CD4-positive, alpha-beta memory T cell (primary cell): ENCODE measurements around the gene TRIP10. TPM values are rescaled to one million over a fixed set of nuclear protein-coding genes. Genes with fewer than 3 reads are reported as not detected.

ENCODE experiments used
- CTCF ChIA-PET: fragments of 350-600 bp; sonication (Branson Sonifier 250); formaldehyde crosslinking; loops from one replicate; lab custom pipeline; 2021; ENCODE audit warnings: inconsistent platforms; ENCODE audit not compliant: partially characterized antibody; lab: Charles Lee
- POLR2A ChIA-PET: fragments of 350-600 bp; sonication (Branson Sonifier 250); formaldehyde crosslinking; loops from one replicate; lab custom pipeline; 2021; ENCODE audit not compliant: partially characterized antibody; lab: Charles Lee
- DNase-seq, 5 donors: peaks; one replicate each; pipeline versions ENCODE4 v3.0.0 to v3.0.0-alpha.2; 2020 to 2022; ENCODE audit warnings: mixed read lengths in 1 of 5
- H3K27ac ChIP-seq: one replicate; pipeline ENCODE4 v1.7.0; 2013; ENCODE audit warnings: low read depth, low read length
- H3K27me3 ChIP-seq: 2 replicates; pipeline ENCODE4 v1.7.0; 2013; ENCODE audit warnings: mild to moderate bottlenecking, low read length, moderate library complexity; ENCODE audit not compliant: insufficient read depth
- H3K36me3 ChIP-seq: 2 replicates; pipeline ENCODE4 v1.7.0; 2013; ENCODE audit warnings: mild to moderate bottlenecking, low read length, moderate library complexity; ENCODE audit not compliant: insufficient read depth
- H3K4me1 ChIP-seq: 2 replicates; pipeline ENCODE4 v1.7.0; 2013; ENCODE audit warnings: mild to moderate bottlenecking, low read length, moderate library complexity; ENCODE audit not compliant: insufficient read depth
- H3K4me3 ChIP-seq, 2 donors: one replicate each; pipeline ENCODE4 v1.7.0; 2013; ENCODE audit warnings: low read length in 2 of 2, mild to moderate bottlenecking in 1 of 2
- H3K9me3 ChIP-seq, 2 donors: one replicate each; pipeline ENCODE4 v1.7.0; 2013; ENCODE audit warnings: low read length in 2 of 2, control low read depth in 1 of 2; ENCODE audit not compliant: control insufficient read depth in 1 of 2
- H3K27ac Mint-ChIP-seq, 7 donors: one replicate each; pipeline ENCODE4 v1.8.0; 2020 to 2021; ENCODE audit warnings: mixed read lengths in 7 of 7, mild to moderate bottlenecking in 6 of 7, inconsistent platforms in 3 of 7, moderate library complexity in 3 of 7
- H3K27me3 Mint-ChIP-seq, 2 donors: one replicate each; pipeline ENCODE4 v1.8.0; 2020 to 2021; ENCODE audit warnings: mixed read lengths in 2 of 2
- H3K36me3 Mint-ChIP-seq, 2 donors: one replicate each; pipeline ENCODE4 v1.8.0; 2020 to 2021; ENCODE audit warnings: mixed read lengths in 2 of 2, inconsistent platforms in 1 of 2, mild to moderate bottlenecking in 1 of 2
- H3K4me1 Mint-ChIP-seq, 4 donors: one replicate each; pipeline ENCODE4 v1.8.0; 2020 to 2021; ENCODE audit warnings: mixed read lengths in 4 of 4, mild to moderate bottlenecking in 1 of 4
- H3K4me3 Mint-ChIP-seq, 8 donors: one replicate each; pipeline ENCODE4 v1.8.0; 2020 to 2021; ENCODE audit warnings: mixed read lengths in 8 of 8, mild to moderate bottlenecking in 7 of 8, moderate library complexity in 6 of 8, inconsistent platforms in 3 of 8
- H3K9me3 Mint-ChIP-seq, 8 donors: one replicate each; pipeline ENCODE4 v1.8.0; 2020 to 2021; ENCODE audit warnings: mixed read lengths in 8 of 8, mild to moderate bottlenecking in 5 of 8, inconsistent platforms in 3 of 8, moderate library complexity in 1 of 8
- intact Hi-C: fragments of 100-400 bp; cut with micrococcal nuclease; formaldehyde crosslinking; loops from one replicate; pipeline ENCODE4 v1.15.1; 2023
- polyA plus RNA-seq, 2 donors: library from polyadenylated mRNA; unstranded; fragments of 300-500 nt; fragmentation: Illumina TruSeq; gene quantifications; one replicate each; pipeline ENCODE4 v1.2.3, GENCODE V29; 2021
- total RNA-seq, 2 experiments: library from RNA; stranded (reverse); gene quantifications; one replicate each; pipeline ENCODE4 v1.2.3, GENCODE V29; 2021

TRIP10 gene
- total and polyA plus RNA-seq, 4 experiments from 2014 or later = 1.1 to 6.5 (median 4.1) TPM

DNA sequence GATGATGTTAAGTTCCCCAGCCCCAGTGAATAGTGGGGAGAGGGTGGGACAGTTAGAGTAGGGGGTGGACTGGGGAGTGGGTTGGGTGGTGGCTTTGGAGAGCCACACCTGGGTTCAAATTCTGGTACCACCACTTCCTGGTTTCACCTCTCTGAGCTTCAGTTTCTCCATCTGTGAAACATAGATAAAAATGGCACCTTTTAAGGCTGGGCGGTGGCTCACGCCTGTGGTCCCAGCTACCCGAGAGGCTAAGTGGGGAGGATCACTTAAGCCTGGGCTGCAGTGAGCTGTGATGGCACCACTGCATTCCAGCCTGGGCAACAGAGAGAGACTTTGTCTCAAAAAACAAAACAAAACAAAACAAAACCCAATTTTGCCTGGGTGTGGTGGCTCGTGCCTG, 38.9 kb downstream of the TRIP10 start:
- H3K4me1 Mint-ChIP-seq = peaks cover 39 to 66% (median 54%) of the 10 kb centered on the region in 4 donors
- H3K27me3 Mint-ChIP-seq = no peaks in the 10 kb centered on the region
- Histone ChIP-seq H3K9me3 (no peaks in the 10 kb centered on the region), H3K4me1 (peaks cover 65% of the 10 kb centered on the region), H3K4me3 (no peak overlapping the region), H3K27ac (no peak overlapping the region), H3K27me3 (no peaks in the 10 kb centered on the region), H3K36me3 (peaks cover 7% of the 10 kb centered on the region)
- ChIA-PET CTCF (interaction anchor here (0.9 to 3.7 kb wide), 3 partner anchors 9 to 85 kb away, joined by 3 to 14 read pairs (median 3); no protein-coding TSS in a partner anchor), POLR2A (interaction anchor here (0.6 to 2.4 kb wide), 5 partner anchors 11 to 37 kb away, joined by 3 to 16 read pairs (median 3); partner anchors contain the start of gene SH2D3A)
- intact Hi-C loops = no loop called here
- peaks cover 32 to 49% of the 10 kb centered on the region in 2 donors for H3K36me3 Mint-ChIP-seq
- H3K27ac Mint-ChIP-seq = peak overlapping the region; percentile 19 to 95 (median 77)
- peak overlapping the region in 5 of 8 donors; percentile 13 to 62 (median 36) for H3K4me3 Mint-ChIP-seq
- H3K9me3 Mint-ChIP-seq = no peaks in the 10 kb centered on the region
- no peak for DNase-seq

DNA sequence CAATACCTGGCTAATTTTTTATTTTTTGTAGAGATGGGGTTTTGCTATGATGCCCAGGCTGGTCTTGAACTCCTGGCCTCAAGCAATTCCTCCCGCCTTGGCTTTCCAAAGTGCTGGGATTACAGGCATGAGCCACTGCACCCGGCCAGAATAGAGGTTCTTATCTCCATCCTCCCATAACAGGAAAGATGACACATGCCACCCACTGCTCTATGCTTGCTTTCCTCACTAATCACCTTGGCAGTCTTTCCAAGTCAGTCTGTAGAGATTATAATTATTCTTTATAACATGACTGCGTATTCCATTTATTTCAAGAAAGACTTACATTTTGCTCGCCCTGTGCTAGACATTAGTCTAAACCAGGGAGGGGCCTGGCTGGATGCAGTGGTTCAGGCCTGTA, 39.7 kb downstream of the TRIP10 start:
- DNase-seq = no peak
- Histone ChIP-seq H3K36me3 (peaks cover 7% of the 10 kb centered on the region), H3K27me3 (no peaks in the 10 kb centered on the region), H3K4me3 (no peak overlapping the region), H3K27ac (no peak overlapping the region), H3K4me1 (peaks cover 67% of the 10 kb centered on the region), H3K9me3 (no peaks in the 10 kb centered on the region)
- H3K4me3 Mint-ChIP-seq = no peak overlapping the region
- ChIA-PET POLR2A (interaction anchor here (2.1 to 2.4 kb wide), 2 partner anchors 12 to 22 kb away, joined by 6 to 16 read pairs; partner anchors contain the start of gene SH2D3A), CTCF (interaction anchor here (3.7 kb wide), 1 partner anchor 10 kb away, joined by 14 read pairs; no protein-coding TSS in a partner anchor)
- H3K27ac Mint-ChIP-seq = peak overlapping the region in 3 of 7 donors; percentile 17 to 95 (median 31)
- no peaks in the 10 kb centered on the region for H3K27me3 Mint-ChIP-seq
- intact Hi-C loops = no loop called here
- H3K9me3 Mint-ChIP-seq = no peaks in the 10 kb centered on the region
- peaks cover 40 to 69% (median 53%) of the 10 kb centered on the region in 4 donors for H3K4me1 Mint-ChIP-seq
- peaks cover 35 to 47% of the 10 kb centered on the region in 2 donors for H3K36me3 Mint-ChIP-seq

DNA sequence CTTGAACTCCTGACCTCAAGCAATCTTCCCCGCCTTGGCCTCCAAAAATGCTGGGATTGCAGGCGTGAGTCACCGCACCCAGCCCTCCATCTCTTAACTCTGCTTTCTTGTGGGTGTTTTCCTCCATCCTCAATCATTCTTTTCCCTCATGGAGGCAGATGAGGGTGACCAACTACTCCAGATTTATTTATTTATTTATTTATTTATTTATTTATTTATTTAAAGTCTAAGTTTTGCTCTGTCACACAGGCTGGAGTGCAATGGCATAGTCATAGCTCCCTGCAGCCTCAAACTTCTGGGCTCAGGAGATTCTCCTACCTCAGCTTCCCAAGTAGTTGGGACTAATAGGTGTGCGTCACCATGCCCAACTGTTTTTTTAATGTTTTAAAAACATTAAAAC, 47.9 kb downstream of the TRIP10 start:
- CTCF ChIA-PET = no interaction called here
- H3K4me3 Mint-ChIP-seq = no peak overlapping the region

DNA sequence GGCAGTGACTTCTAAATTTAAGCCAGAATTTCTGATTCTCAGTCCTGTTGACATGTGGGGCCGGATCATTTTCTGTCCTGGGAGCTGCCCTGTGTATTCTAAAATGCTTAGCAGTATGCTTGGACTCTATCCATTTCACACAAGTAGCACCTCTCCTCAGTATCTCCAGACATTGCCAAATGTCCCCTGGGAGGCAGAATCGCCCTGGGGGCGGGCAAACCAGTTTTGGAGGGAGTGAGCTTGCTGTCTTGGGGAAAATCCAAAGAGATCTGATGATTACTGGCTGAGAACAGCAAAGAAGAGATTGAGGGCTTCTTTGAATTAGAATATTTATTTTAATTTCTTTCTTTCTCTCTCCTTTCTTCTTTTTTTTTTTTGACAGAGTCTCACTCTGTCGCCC, 49.4 kb downstream of the TRIP10 start:
- no peaks in the 10 kb centered on the region for H3K9me3 ChIP-seq
- Mint-ChIP-seq H3K4me1 (peaks cover 39 to 79% (median 56%) of the 10 kb centered on the region in 4 donors), H3K9me3 (peaks cover 0 to under 1% (median 0%) of the 10 kb centered on the region in 8 donors), H3K27ac (peak overlapping the region; percentile 59 to 81 (median 69)), H3K4me3 (peak overlapping the region in 1 of 8 donors; percentile 65), H3K27me3 (no peaks in the 10 kb centered on the region), H3K36me3 (peaks cover 49 to 57% of the 10 kb centered on the region in 2 donors)
- no peak overlapping the region for H3K27ac ChIP-seq
- POLR2A ChIA-PET = interaction anchor here (0.6 to 3.9 kb wide), 3 partner anchors 12 to 73 kb away, joined by 3 to 28 read pairs (median 13); partner anchors contain the start of gene VAV1
- DNase-seq = no peak
- peaks cover 4% of the 10 kb centered on the region for H3K36me3 ChIP-seq
- CTCF ChIA-PET = interaction anchor here (0.9 kb wide), 1 partner anchor 20 kb away, joined by 3 read pairs; no protein-coding TSS in a partner anchor
- no peak overlapping the region for H3K4me3 ChIP-seq
- no peaks in the 10 kb centered on the region for H3K27me3 ChIP-seq
- intact Hi-C loops = no loop called here
- H3K4me1 ChIP-seq = peaks cover 52% of the 10 kb centered on the region

More for the DNA sequence above, 47.9 kb downstream of the TRIP10 start:
- peaks cover 4% of the 10 kb centered on the region for H3K36me3 ChIP-seq
- no peak overlapping the region for H3K27ac ChIP-seq
- Mint-ChIP-seq H3K27ac (peak overlapping the region in 1 of 7 donors; percentile 41), H3K27me3 (no peaks in the 10 kb centered on the region), H3K36me3 (peaks cover 38 to 51% of the 10 kb centered on the region in 2 donors), H3K4me1 (peaks cover 33 to 77% (median 47%) of the 10 kb centered on the region in 4 donors), H3K9me3 (no peaks in the 10 kb centered on the region)
- peaks cover 50% of the 10 kb centered on the region for H3K4me1 ChIP-seq
- no peak for DNase-seq
- intact Hi-C loops = no loop called here
- no peaks in the 10 kb centered on the region for H3K27me3 ChIP-seq
- POLR2A ChIA-PET = interaction anchor here (1.4 kb wide), 1 partner anchor 14 kb away, joined by 3 read pairs; no protein-coding TSS in a partner anchor
- no peak overlapping the region for H3K4me3 ChIP-seq
- no peaks in the 10 kb centered on the region for H3K9me3 ChIP-seq

DNA sequence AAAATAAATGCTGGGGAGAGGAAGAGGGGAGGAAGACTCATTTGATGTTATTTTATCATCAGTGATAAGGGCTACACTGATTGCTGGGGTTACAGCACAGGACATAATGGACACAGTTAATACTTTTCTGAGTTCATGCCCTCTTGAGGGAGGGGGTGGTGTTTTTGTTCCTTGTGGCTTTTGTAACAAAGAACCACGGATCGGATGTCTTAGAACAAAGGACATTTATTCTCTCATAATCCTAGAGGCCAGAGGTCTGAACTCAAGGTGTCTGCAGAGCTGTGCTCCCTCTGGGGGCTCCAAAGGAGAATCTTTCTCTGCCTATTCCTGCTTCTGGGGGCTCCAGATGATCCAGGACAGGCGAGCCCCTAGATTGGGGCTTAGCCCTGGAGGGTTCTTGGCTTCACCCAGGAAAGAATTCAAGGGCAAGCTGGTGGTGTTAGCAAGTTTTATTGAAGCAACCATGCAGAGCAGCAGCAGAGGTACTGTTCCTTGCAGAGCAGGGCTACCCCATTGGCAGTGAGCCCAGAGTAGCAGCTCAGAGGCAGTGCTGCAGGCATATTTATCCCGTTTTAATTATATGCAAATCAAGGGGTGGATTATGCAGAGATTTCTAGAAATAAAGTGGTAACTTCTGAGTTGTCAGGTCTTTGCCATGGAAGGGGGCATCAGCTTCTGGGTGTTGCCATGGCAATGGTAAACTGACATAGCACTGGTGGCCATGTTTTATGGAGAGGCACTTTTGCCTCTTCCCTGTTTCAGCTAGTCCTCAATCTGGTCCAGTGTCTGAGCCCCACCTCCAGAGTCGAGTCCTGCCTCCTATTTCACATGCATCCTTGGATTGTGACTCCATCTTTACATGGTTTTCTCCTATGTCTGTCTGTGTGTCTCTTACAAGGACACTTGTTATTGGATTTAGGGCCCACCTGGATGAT, 51.0 kb downstream of the TRIP10 start:
- Histone ChIP-seq H3K4me1 (peaks cover 50% of the 10 kb centered on the region), H3K27me3 (no peaks in the 10 kb centered on the region), H3K9me3 (no peaks in the 10 kb centered on the region), H3K36me3 (no peaks in the 10 kb centered on the region), H3K4me3 (no peak overlapping the region), H3K27ac (no peak overlapping the region)
- Mint-ChIP-seq H3K36me3 (peaks cover 54 to 56% of the 10 kb centered on the region in 2 donors), H3K27ac (peak overlapping the region; percentile 68 to 88 (median 77)), H3K9me3 (peaks cover 0 to 10% (median 0%) of the 10 kb centered on the region in 8 donors), H3K4me1 (peaks cover 40 to 80% (median 56%) of the 10 kb centered on the region in 4 donors), H3K4me3 (peak overlapping the region in 5 of 8 donors; percentile 8 to 69 (median 49)), H3K27me3 (no peaks in the 10 kb centered on the region)
- ChIA-PET CTCF (interaction anchor here (1.1 to 2.1 kb wide), 4 partner anchors 11 to 20 kb away, joined by 5 to 6 read pairs (median 6); partner anchors contain the start of gene VAV1), POLR2A (interaction anchor here (0.7 to 3.9 kb wide), 4 partner anchors 10 to 100 kb away, joined by 3 to 28 read pairs (median 8); partner anchors contain the start of gene VAV1)
- DNase-seq = no peak
- intact Hi-C loops = loop anchor here (1.0 kb wide), 1 partner anchor 11 kb away; no protein-coding TSS in a partner anchor

DNA sequence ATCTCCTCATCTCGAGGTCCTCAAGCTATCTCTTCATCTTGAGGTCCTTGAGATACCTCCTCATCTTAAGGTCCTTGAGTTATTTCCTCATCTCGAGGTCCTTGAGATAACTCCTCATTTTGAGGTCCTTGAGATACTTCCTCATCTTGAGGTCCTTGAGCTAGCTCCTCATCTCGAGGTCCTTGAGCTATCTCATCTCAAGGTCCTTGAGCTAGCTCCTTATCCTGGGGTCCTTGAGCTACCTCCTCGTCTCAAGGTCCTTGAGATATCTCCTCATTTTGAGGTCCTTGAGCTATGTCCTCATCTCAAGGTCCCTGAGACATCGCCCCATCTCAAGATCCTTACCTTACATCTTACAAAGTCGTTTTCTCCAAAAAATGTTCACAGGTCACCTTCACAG, 51.8 kb downstream of the TRIP10 start:
- Mint-ChIP-seq H3K36me3 (peaks cover 52% of the 10 kb centered on the region in 2 donors), H3K4me1 (peaks cover 42 to 83% (median 57%) of the 10 kb centered on the region in 4 donors)
- POLR2A ChIA-PET = interaction anchor here (1.1 to 3.9 kb wide), 3 partner anchors 9 to 99 kb away, joined by 3 to 28 read pairs (median 13); partner anchors contain the start of gene VAV1

More for the DNA sequence above, 51.8 kb downstream of the TRIP10 start:
- H3K27me3 Mint-ChIP-seq = no peaks in the 10 kb centered on the region
- CTCF ChIA-PET = interaction anchor here (0.8 to 2.1 kb wide), 6 partner anchors 10 to 21 kb away, joined by 3 to 6 read pairs (median 5); partner anchors contain the start of gene VAV1
- Histone ChIP-seq H3K4me1 (peaks cover 55% of the 10 kb centered on the region), H3K4me3 (no peak overlapping the region), H3K36me3 (peaks cover 3% of the 10 kb centered on the region), H3K9me3 (no peaks in the 10 kb centered on the region), H3K27ac (no peak overlapping the region), H3K27me3 (no peaks in the 10 kb centered on the region)
- intact Hi-C loops = no loop called here
- no peak for DNase-seq
- peak overlapping the region in 3 of 8 donors; percentile 7 to 44 (median 30) for H3K4me3 Mint-ChIP-seq
- H3K9me3 Mint-ChIP-seq = peaks cover 0 to 10% (median 0%) of the 10 kb centered on the region in 8 donors
- peak overlapping the region; percentile 68 to 88 (median 81) for H3K27ac Mint-ChIP-seq
